GM12801 (cell line): ENCODE results near the gene SH3RF2.

Source experiments
- TF ChIP-seq, protein P1 (sequence below): IDR thresholded peaks from one replicate; pipeline ENCODE4 v1.5.1; 2011; ENCODE audit warnings: control low read depth; ENCODE audit not compliant: insufficient read length; ENCODE audit errors: extremely low read depth

The SH3RF2 gene

GRCh38 chr5:145981589-145982571 is 45.5 kb downstream of the SH3RF2 start:
- TF ChIP-seq, protein P1, sequence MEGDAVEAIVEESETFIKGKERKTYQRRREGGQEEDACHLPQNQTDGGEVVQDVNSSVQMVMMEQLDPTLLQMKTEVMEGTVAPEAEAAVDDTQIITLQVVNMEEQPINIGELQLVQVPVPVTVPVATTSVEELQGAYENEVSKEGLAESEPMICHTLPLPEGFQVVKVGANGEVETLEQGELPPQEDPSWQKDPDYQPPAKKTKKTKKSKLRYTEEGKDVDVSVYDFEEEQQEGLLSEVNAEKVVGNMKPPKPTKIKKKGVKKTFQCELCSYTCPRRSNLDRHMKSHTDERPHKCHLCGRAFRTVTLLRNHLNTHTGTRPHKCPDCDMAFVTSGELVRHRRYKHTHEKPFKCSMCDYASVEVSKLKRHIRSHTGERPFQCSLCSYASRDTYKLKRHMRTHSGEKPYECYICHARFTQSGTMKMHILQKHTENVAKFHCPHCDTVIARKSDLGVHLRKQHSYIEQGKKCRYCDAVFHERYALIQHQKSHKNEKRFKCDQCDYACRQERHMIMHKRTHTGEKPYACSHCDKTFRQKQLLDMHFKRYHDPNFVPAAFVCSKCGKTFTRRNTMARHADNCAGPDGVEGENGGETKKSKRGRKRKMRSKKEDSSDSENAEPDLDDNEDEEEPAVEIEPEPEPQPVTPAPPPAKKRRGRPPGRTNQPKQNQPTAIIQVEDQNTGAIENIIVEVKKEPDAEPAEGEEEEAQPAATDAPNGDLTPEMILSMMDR, result no peak

- TF ChIP-seq, protein P1, result no peak
Measured at GRCh38 chr5:145982572-145983318, 46.4 kb downstream of the SH3RF2 start.

- TF ChIP-seq, protein P1, result no peak
Measured at GRCh38 chr5:145983446-145983845, 47.1 kb downstream of the SH3RF2 start.

DNA sequence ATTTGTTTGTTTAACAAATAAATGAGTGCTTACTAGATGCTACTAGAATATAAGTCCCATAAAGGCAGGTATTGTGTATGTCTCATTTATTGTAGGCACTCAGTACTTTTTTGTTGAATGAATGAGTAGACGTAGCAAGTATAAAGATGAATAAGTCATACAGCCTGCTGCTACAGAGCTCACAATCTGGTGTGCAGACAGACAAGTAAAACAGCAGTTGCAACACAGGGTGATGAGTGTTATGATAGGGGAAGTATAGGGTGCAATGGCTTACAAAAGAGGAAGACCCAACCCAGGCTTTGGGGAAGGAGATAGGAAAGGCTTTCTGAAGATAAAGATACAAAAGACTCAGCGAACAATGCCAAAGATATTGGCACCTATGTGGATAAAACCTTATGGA is 47.7 kb downstream of the SH3RF2 start:
- TF ChIP-seq, protein P1, result no peak

GRCh38 chr5:145987856-145988255 is 51.5 kb downstream of the SH3RF2 start:
- TF ChIP-seq, protein P1, result no peak

- TF ChIP-seq, protein P1, result no peak
Measured at GRCh38 chr5:145988993-145989392, 52.6 kb downstream of the SH3RF2 start.

- TF ChIP-seq, protein P1, result no peak
Measured at GRCh38 chr5:145989428-145989827, 53.0 kb downstream of the SH3RF2 start.
